ENCODE data around the gene ATXN2L.

GRCh38 chr16:28872952-28873351 is 50.2 kb downstream of the ATXN2L start:
- TF ChIP-seq CTCF (IDR thresholded peaks at IDR 0.05) (no peak), POLR2A (IDR thresholded peaks at IDR 0.05) (no peak), EP300 (IDR thresholded peaks at IDR 0.05) (no peak)

Measured in ovary (tissue), 3 donors.